K562 (cell line): ENCODE data around the gene CHM. TPM values are rescaled to one million over a fixed set of nuclear protein-coding genes. Genes with fewer than 3 reads are reported as not detected.

Experiments used
- ATAC-seq: fragments of 200-7000 bp; cut with Tn5 transposase; 3 replicates; pipeline ENCODE4 v1.9.1; 2020; ENCODE audit warnings: moderate library complexity
- BruUV-seq: library from RNA; stranded (reverse); fragments of 400-500 nt; replicated peaks from 2 replicates; lab custom pipeline; 2021; lab: Mats Ljungman, UMichigan
- CTCF ChIA-PET: fragments of 300-600 bp; formaldehyde crosslinking; extraction: SDS; loops from one replicate; lab custom pipeline; 2021; ENCODE audit warnings: low intra/inter-chr PET ratio; lab: Yijun Ruan, JAX
- POLR2A ChIA-PET: fragments of 300-600, 350-650 bp; sonication (Branson Sonifier 250); formaldehyde crosslinking; extraction: SDS; loops from one replicate; lab custom pipeline; 2021; ENCODE audit warnings: antibody characterized with exemption, inconsistent platforms; lab: Yijun Ruan, JAX
- DNase-seq, 4 experiments: peaks; one replicate each; pipeline versions ENCODE4 v3.0.0 to v3.0.0-alpha.2; 2011 to 2018; ENCODE audit warnings: low spot score in 3 of 4, mixed read lengths in 3 of 4; ENCODE audit errors: extremely low read depth in 1 of 4
- FAIRE-seq: peaks from 2 replicates; lab custom pipeline; 2011; peaks lifted over from hg19 to GRCh38; lab: Jason Lieb, UNC
- H2AFZ ChIP-seq: 2 replicates; pipeline ENCODE4 v1.6.0; 2011; ENCODE audit warnings: low read depth, low read length, control low read depth, inconsistent platforms
- H3K27ac ChIP-seq: fragments of 200-600 bp; 3 replicates; pipeline ENCODE4 v1.8.0; 2011; ENCODE audit warnings: low read depth, mild to moderate bottlenecking, control low read depth, inconsistent platforms, low read length, moderate library complexity, mixed read lengths; ENCODE audit errors: extremely low read depth
- H3K27me3 ChIP-seq, 2 experiments: fragments of 300-600 bp in 1 of 2; 2 replicates in 1 of 2; 3 replicates in 1 of 2; pipeline versions ENCODE4 v1.6.0 to v1.8.0; 2011; ENCODE audit warnings: inconsistent platforms in 2 of 2, low read length in 2 of 2, mild to moderate bottlenecking in 1 of 2, mixed read lengths in 1 of 2, moderate library complexity in 1 of 2; ENCODE audit not compliant: control insufficient read depth in 2 of 2, insufficient read depth in 2 of 2
- H3K36me3 ChIP-seq: fragments of 300-600 bp; 3 replicates; pipeline ENCODE4 v1.8.0; 2011; ENCODE audit warnings: mild to moderate bottlenecking, low read length, inconsistent platforms; ENCODE audit not compliant: control insufficient read depth, insufficient read depth
- H3K4me1 ChIP-seq, 2 experiments: fragments of 200-600 bp in 1 of 2; replicated peaks in 1 of 2; 2 replicates in 1 of 2; 3 replicates in 1 of 2; pipeline versions ENCODE4 v1.5.1 to v1.8.0; 2011; ENCODE audit warnings: inconsistent platforms in 2 of 2, low read length in 2 of 2, mild to moderate bottlenecking in 1 of 2, mixed read lengths in 1 of 2, moderate library complexity in 1 of 2; ENCODE audit not compliant: control insufficient read depth in 2 of 2, insufficient read depth in 2 of 2
- H3K4me2 ChIP-seq: 2 replicates; pipeline ENCODE4 v1.6.1; 2011; ENCODE audit warnings: low read length, control low read depth, inconsistent platforms, mixed read lengths; ENCODE audit not compliant: insufficient read depth
- H3K4me3 ChIP-seq: fragments of 200-600 bp; sonication (generic), shearing (Covaris generic); 2 replicates; pipeline ENCODE4 v1.5.1; 2016; ENCODE audit warnings: control low read depth, inconsistent platforms
- H3K79me2 ChIP-seq: fragments of 200-600 bp; 3 replicates; pipeline ENCODE4 v1.8.0; 2011; ENCODE audit warnings: low read length, inconsistent platforms; ENCODE audit not compliant: control insufficient read depth, insufficient read depth
- H3K9ac ChIP-seq, 2 experiments: 2 replicates each; pipeline versions ENCODE4 v1.6.0 to v1.6.1; 2011; ENCODE audit warnings: low read depth in 2 of 2, low read length in 2 of 2, control low read depth in 1 of 2, inconsistent platforms in 1 of 2, mild to moderate bottlenecking in 1 of 2, mixed read lengths in 1 of 2; ENCODE audit not compliant: insufficient read depth in 1 of 2
- H3K9me1 ChIP-seq: one replicate; pipeline ENCODE4 v1.6.0; 2011; ENCODE audit warnings: inconsistent platforms, mild to moderate bottlenecking, low read length, moderate library complexity; ENCODE audit not compliant: control insufficient read depth, insufficient read depth
- H3K9me3 ChIP-seq: replicated peaks from 2 replicates; pipeline ENCODE4 v1.5.1; 2011; ENCODE audit warnings: low read depth, low read length, inconsistent platforms; ENCODE audit not compliant: control insufficient read depth, insufficient read depth
- H4K20me1 ChIP-seq: replicated peaks from 2 replicates; pipeline ENCODE4 v1.6.1; 2011; ENCODE audit warnings: low read length, inconsistent platforms, mixed read lengths; ENCODE audit not compliant: control insufficient read depth, insufficient read depth
- CBX2 ChIP-seq: fragments of 200-600 bp; sonication (generic); IDR thresholded peaks from one replicate; pipeline ENCODE4 v1.6.1; 2012; ENCODE audit warnings: mild to moderate bottlenecking, low read length, inconsistent platforms; ENCODE audit not compliant: insufficient read depth, poor library complexity, severe bottlenecking
- CBX8 ChIP-seq: fragments of 200-600 bp; sonication (generic); IDR thresholded peaks from 2 replicates; pipeline ENCODE4 v1.6.1; 2012; ENCODE audit warnings: borderline replicate concordance, mixed run types, low read depth, mild to moderate bottlenecking, moderate library complexity, mixed read lengths, low read length, control low read depth, inconsistent platforms; ENCODE audit not compliant: poor library complexity, severe bottlenecking; ENCODE audit errors: extremely low read depth
- CEBPG ChIP-seq, 3 experiments: fragments of 200-800 bp in 1 of 3; sonication (Bioruptor generic) in 1 of 3; sonication (generic) in 1 of 3; formaldehyde crosslinking in 1 of 3; IDR thresholded peaks in 2 of 3; conservative IDR thresholded peaks in 1 of 3; 2 replicates each; pipeline versions ENCODE4 v1.6.1 to v1.8.0; 2016 to 2022; ENCODE audit warnings: missing compliant biosample characterization in 2 of 3, missing genetic modification characterization in 2 of 3, mild to moderate bottlenecking in 1 of 3, missing genetic modification reagents in 1 of 3
- NFE2 ChIP-seq: IDR thresholded peaks from 2 replicates; pipeline ENCODE4 v1.6.1; 2014; ENCODE audit warnings: antibody characterized with exemption, low read depth
- POLR2A ChIP-seq: fragments of 450-650 bp; conservative IDR thresholded peaks from 2 replicates; pipeline ENCODE4 v1.6.1; 2016
- SAFB ChIP-seq: fragments of 200-400 bp; formaldehyde crosslinking; IDR thresholded peaks from 2 replicates; pipeline ENCODE4 v1.6.1; 2017; ENCODE audit warnings: low read depth, low read length, borderline replicate concordance
- ZBTB34 ChIP-seq: fragments of 250-450 bp; sonication (Bioruptor Pico); IDR thresholded peaks from 2 replicates; pipeline ENCODE4 v1.8.0; 2021; ENCODE audit warnings: mild to moderate bottlenecking, moderate library complexity
- ZNF561 ChIP-seq: fragments of 450-650 bp; formaldehyde crosslinking; conservative IDR thresholded peaks from 2 replicates; pipeline ENCODE4 v1.4.0; 2020; ENCODE audit warnings: mild to moderate bottlenecking, moderate library complexity
- ZNF707 ChIP-seq: fragments of 250-450 bp; sonication (Bioruptor Pico); conservative IDR thresholded peaks from 2 replicates; pipeline ENCODE4 v1.8.0; 2022; ENCODE audit warnings: inconsistent platforms, mild to moderate bottlenecking, moderate library complexity
- ZNF764 ChIP-seq: fragments of 250-450 bp; sonication (Bioruptor Pico); IDR thresholded peaks from 2 replicates; pipeline ENCODE4 v1.4.0; 2020; ENCODE audit warnings: low read depth, mild to moderate bottlenecking, moderate library complexity
- in situ Hi-C: fragments of 300-500 bp; cut with MboI; formaldehyde crosslinking; loops from 4 replicates; pipeline ENCODE4 v1.15.0; 2018; ENCODE audit warnings: inconsistent platforms, mixed read lengths
- intact Hi-C: fragments of 100-400 bp; cut with micrococcal nuclease; formaldehyde crosslinking; loops from 2 replicates; pipeline ENCODE4 v1.14.2; 2022
- polyA plus RNA-seq, 8 experiments: library from polyadenylated mRNA; depleted of rRNA in 4 of 8; stranded (reverse) in 5 of 8; unstranded in 3 of 8; fragments of >200 nt; fragmentation: Nextera tagmentation in 2 of 8; fragmentation: Illumina TruSeq in 1 of 8; extraction: Ambion mirVana in 2 of 8; extraction: Trizol in 1 of 8; gene quantifications; 2 replicates each; pipeline versions ENCODE4 v1.2.1 to v1.2.3, GENCODE V29; 2011 to 2014; ENCODE audit warnings: inconsistent platforms in 1 of 8, missing spikeins in 1 of 8
- total RNA-seq, 7 experiments: library from RNA; depleted of rRNA in 6 of 7; stranded (reverse); fragments of >200 nt in 6 of 7; fragmentation: Illumina TruSeq in 2 of 7; extraction: Trizol in 2 of 7; gene quantifications; 2 replicates each; pipeline versions ENCODE4 v1.2.1 to v1.2.3, GENCODE V29; 2011 to 2021; ENCODE audit warnings: low replicate concordance in 1 of 7
- TF ChIP-seq, protein P1 (sequence below), 2 experiments: fragments of 450-650 bp; IDR thresholded peaks; 2 replicates each; pipeline ENCODE4 v1.6.1; 2016; ENCODE audit warnings: mild to moderate bottlenecking in 2 of 2, borderline replicate concordance in 1 of 2, low read depth in 1 of 2, moderate library complexity in 1 of 2

Gene CHM
- total and polyA plus RNA-seq, 9 of the 15 experiments (the other 6 are each of a cell fraction or from before 2014, with no cell fraction given), result 2.2 to 9.0 (median 4.6) TPM

DNA sequence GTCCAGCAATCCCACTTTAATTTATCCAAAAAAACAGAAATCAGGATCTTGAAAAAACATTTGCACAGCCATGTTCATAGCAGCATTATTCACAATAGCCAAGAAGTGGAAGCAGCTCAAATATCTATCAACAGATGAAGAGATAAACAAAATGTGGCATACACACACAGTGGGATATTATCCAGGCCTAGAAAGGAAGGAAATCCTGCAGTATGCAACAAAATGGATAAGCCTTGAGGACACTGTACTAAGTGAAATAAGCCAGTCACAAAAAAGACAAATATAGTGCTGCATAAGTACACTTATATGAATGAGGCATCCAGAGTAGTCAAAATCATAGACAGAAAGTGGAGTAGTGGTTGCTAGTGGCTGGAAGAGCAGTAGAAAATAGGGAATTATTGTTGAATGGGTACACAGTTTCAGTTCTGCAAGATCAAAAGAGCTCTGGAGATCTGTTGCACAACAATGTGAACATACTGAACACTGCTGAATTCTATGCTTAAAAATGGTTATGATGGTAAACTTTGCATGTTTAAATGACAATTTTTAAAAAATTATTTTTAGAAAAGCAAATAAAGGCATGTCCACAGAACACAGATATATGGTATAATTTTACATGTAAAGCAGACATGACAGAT lies 25.6 kb downstream of the CHM start:
- Histone ChIP-seq H3K36me3 (no peaks in the 10 kb centered on the region), H3K9me3 (no peaks in the 10 kb centered on the region), H4K20me1 (no peaks in the 10 kb centered on the region), H3K4me1 (no peaks in the 10 kb centered on the region), H2AFZ (no peak overlapping the region), H3K27ac (no peak overlapping the region), H3K9me1 (no peaks in the 10 kb centered on the region), H3K4me2 (no peak overlapping the region), H3K27me3 (no peaks in the 10 kb centered on the region), H3K9ac (no peak overlapping the region), H3K4me3 (no peak overlapping the region), H3K79me2 (no peaks in the 10 kb centered on the region)
- in situ Hi-C loops (no loop called here), intact Hi-C loops (no loop called here)
- POLR2A ChIA-PET, result no interaction called here
- DNase-seq (no peak), FAIRE-seq (no peak), ATAC-seq (no peak)
- no TSS peak for BruUV-seq
- CTCF ChIA-PET, result no interaction called here
- TF ChIP-seq ZNF764 (no peak), POLR2A (no peak), CBX8 (no peak), CEBPG (CRISPR knock-in tag; IDR thresholded peaks at IDR 0.05) (no peak), CEBPG (tag; conservative IDR thresholded peaks at IDR 0.05 in 1 of 2, IDR thresholded peaks at IDR 0.05 in 1 of 2) (no peak), ZNF561 (CRISPR knock-in tag) (no peak), CBX2 (no peak), ZBTB34 (CRISPR knock-in tag) (no peak), NFE2 (no peak), ZNF707 (CRISPR knock-in tag) (no peak), SAFB (no peak)
- TF ChIP-seq, protein P1, sequence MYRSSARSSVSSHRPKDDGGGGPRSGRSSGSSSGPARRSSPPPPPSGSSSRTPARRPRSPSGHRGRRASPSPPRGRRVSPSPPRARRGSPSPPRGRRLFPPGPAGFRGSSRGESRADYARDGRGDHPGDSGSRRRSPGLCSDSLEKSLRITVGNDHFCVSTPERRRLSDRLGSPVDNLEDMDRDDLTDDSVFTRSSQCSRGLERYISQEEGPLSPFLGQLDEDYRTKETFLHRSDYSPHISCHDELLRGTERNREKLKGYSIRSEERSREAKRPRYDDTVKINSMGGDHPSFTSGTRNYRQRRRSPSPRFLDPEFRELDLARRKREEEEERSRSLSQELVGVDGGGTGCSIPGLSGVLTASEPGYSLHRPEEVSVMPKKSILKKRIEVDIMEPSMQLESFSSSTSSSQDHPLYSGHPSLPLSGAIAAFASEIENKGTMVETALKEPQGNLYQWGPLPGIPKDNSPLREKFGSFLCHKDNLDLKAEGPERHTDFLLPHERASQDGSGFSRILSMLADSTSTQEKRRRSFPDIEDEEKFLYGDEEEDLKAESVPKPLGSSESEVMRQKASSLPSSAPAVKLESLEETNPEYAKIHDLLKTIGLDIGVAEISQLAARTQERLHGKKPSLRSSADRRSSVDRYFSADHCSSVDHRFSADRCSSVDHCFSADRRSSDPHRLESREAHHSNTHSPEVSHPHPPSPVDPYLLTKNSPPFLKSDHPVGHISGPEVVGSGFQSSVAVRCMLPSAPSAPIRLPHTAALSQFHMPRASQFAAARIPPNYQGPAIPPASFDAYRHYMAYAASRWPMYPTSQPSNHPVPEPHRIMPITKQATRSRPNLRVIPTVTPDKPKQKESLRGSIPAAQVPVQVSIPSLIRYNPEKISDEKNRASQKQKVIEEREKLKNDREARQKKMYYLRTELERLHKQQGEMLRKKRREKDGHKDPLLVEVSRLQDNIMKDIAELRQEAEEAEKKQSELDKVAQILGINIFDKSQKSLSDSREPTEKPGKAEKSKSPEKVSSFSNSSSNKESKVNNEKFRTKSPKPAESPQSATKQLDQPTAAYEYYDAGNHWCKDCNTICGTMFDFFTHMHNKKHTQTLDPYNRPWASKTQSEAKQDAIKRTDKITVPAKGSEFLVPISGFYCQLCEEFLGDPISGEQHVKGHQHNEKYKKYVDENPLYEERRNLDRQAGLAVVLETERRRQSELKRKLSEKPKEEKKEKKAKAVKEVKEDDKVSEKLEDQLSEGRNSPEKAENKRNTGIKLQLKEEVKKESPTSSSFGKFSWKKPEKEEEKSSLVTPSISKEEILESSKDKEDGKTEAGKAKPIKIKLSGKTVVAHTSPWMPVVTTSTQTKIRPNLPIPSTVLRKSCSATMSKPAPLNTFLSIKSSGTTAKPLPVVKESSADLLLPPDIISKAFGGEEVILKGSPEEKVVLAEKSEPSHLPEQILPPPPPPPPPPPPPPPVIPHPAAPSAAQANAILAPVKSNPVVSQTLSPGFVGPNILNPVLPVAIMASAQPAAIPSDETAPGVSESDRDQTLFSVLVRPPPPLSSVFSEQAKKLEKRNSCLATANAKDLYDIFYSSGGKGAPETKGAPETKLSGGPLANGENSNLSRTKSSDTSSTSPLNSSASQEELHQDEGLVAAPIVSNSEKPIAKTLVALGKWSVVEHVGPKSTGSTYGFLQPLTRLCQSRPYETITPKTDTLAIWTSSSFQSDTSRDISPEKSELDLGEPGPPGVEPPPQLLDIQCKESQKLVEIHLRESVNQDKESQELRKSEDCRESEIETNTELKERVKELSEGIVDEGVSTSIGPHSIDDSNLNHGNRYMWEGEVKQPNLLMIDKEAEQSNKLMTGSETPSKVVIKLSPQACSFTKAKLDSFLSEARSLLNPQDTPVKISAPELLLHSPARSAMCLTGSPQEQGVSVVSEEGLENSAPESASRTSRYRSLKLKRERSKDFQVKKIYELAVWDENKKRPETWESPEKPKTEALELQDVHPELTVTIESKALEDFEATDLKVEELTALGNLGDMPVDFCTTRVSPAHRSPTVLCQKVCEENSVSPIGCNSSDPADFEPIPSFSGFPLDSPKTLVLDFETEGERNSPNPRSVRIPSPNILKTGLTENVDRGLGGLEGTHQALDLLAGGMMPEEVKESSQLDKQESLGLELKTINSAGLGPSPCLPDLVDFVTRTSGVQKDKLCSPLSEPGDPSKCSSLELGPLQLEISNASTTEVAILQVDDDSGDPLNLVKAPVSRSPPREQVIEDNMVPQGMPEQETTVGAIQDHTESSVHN (IDR thresholded peaks at IDR 0.05; ENCODE audit: borderline replicate concordance in 1 of 2, low read depth in 1 of 2), result no peak
